ENCODE results near the gene ELMO1. TPM values are rescaled to one million over a fixed set of nuclear protein-coding genes. Genes with fewer than 3 reads are reported as not detected.
A peak's percentile ranks its signal among the peaks of the same experiment; 100 is the strongest.

Gene ELMO1
- total RNA-seq, 2 experiments from 2014 or later, result 72.8 to 75.3 TPM

GRCh38 chr7:37054624-37055241 is 393.9 kb downstream of the ELMO1 start:
- H3K27me3 Mint-ChIP-seq, result no peaks in the 10 kb centered on the region
- DNase-seq, result no peak
- intact Hi-C loops (cut with micrococcal nuclease), result no loop called here
- ChIA-PET CTCF (interaction anchor here (1.4 kb wide), 1 partner anchor 68 kb away, joined by 4 read pairs; no protein-coding TSS in a partner anchor), POLR2A (no interaction called here)
- no peaks in the 10 kb centered on the region for H3K4me1 Mint-ChIP-seq (ENCODE audit: low read depth)
- no peak overlapping the region for H3K27ac Mint-ChIP-seq
- no peak for TF ChIP-seq CTCF (IDR thresholded peaks at IDR 0.05)
- H3K36me3 Mint-ChIP-seq (ENCODE audit: low read depth), result peaks cover 19% of the 10 kb centered on the region
- H3K4me3 Mint-ChIP-seq, result no peak overlapping the region
- no peak for ATAC-seq
- no peaks in the 10 kb centered on the region for H3K9me3 Mint-ChIP-seq

- ATAC-seq (no peak), DNase-seq (peak; percentile 39)
- H3K4me1 Mint-ChIP-seq (ENCODE audit: low read depth), result peaks cover 4% of the 10 kb centered on the region
- no peaks in the 10 kb centered on the region for H3K9me3 Mint-ChIP-seq
- POLR2A ChIA-PET, result no interaction called here
- H3K36me3 Mint-ChIP-seq (ENCODE audit: low read depth), result peaks cover 20% of the 10 kb centered on the region
- no peak for TF ChIP-seq CTCF (IDR thresholded peaks at IDR 0.05)
- H3K4me3 Mint-ChIP-seq, result no peak overlapping the region
- no peaks in the 10 kb centered on the region for H3K27me3 Mint-ChIP-seq
- intact Hi-C loops (cut with micrococcal nuclease), result no loop called here
- no peak overlapping the region for H3K27ac Mint-ChIP-seq
- CTCF ChIA-PET, result no interaction called here
Observed at GRCh38 chr7:37052705-37053104, 396.0 kb downstream of the ELMO1 start.

DNA sequence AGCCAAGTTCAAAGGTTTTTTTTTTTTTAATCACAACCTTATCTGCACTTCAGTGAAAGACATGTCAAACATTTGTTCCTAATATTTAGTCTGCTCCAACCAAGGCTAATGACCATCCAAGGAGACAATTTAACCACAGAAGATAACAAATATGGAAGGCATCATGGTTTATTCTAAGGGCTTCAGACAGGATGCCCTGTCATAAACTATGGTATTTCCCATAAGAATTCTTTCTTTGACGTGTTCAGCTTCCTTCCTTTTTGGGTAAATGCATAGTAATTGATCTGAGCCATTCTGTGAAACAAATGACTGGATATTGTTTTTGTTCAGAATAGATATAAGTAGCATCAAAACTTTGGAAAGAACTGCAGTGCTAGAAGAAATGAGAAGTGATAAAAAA is 397.9 kb downstream of the ELMO1 start:
- intact Hi-C loops (cut with micrococcal nuclease), result no loop called here
- Mint-ChIP-seq H3K4me3 (no peak overlapping the region), H3K36me3 (ENCODE audit: low read depth) (peaks cover 9% of the 10 kb centered on the region), H3K27me3 (no peaks in the 10 kb centered on the region), H3K4me1 (ENCODE audit: low read depth) (peaks cover 14% of the 10 kb centered on the region), H3K9me3 (no peaks in the 10 kb centered on the region), H3K27ac (no peak overlapping the region)
- ATAC-seq (no peak), DNase-seq (no peak)
- no peak for TF ChIP-seq CTCF (IDR thresholded peaks at IDR 0.05)
- ChIA-PET CTCF (no interaction called here), POLR2A (no interaction called here)

DNA sequence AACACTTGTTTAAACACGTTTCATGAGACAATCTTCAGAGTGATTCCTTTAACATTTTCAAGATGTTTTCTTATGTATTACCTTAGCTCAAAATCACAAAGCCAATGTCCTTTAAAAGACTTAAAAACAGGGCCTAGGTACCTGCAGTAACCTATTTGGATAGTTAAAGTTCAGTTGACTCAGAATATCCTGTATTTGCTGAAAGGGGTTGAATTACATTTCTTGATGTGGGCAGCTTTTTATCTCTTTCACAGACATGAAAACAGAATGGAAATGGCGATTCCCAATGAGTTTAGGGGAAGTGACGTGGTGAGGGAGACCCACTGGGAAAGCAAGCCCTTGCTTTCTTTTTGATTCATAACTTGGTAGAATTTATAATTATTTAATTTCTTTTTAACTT is 400.0 kb downstream of the ELMO1 start:
- Mint-ChIP-seq H3K27ac (no peak overlapping the region), H3K9me3 (no peaks in the 10 kb centered on the region), H3K4me1 (ENCODE audit: low read depth) (peaks cover 14% of the 10 kb centered on the region), H3K4me3 (no peak overlapping the region), H3K36me3 (ENCODE audit: low read depth) (peaks cover 5% of the 10 kb centered on the region), H3K27me3 (no peaks in the 10 kb centered on the region)
- POLR2A ChIA-PET, result no interaction called here
- no peak for TF ChIP-seq CTCF (IDR thresholded peaks at IDR 0.05)
- CTCF ChIA-PET, result no interaction called here
- intact Hi-C loops (cut with micrococcal nuclease), result no loop called here
- no peak for DNase-seq
- no peak for ATAC-seq

DNA sequence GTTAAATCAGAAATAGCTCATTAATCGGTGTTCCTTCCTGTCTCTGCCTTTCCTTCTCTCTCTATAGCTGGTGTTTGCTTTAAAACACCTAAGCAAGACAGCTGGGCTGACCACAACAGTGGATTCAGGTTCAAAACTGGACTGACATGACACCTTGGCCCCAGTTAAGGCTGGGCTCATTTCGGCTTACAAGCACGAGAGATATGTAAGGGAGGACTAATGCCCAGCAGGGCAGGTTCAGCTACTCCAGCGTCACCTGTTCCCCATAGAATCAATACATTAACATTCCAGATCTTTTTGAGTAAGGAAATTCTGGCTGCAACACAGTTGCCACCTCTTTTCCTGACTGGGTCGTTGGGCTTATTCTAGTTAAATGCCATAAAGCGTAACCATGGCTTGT is 401.4 kb downstream of the ELMO1 start:
- H3K27ac Mint-ChIP-seq, result no peak overlapping the region
- no peak for ATAC-seq
- no peak for TF ChIP-seq CTCF (IDR thresholded peaks at IDR 0.05)
- no peak overlapping the region for H3K4me3 Mint-ChIP-seq
- peaks cover 14% of the 10 kb centered on the region for H3K36me3 Mint-ChIP-seq (ENCODE audit: low read depth)
- intact Hi-C loops (cut with micrococcal nuclease), result no loop called here
- no peak for DNase-seq
- H3K27me3 Mint-ChIP-seq, result no peaks in the 10 kb centered on the region
- peaks cover 3% of the 10 kb centered on the region for H3K9me3 Mint-ChIP-seq
- POLR2A ChIA-PET, result no interaction called here
- CTCF ChIA-PET, result no interaction called here
- H3K4me1 Mint-ChIP-seq (ENCODE audit: low read depth), result peaks cover 14% of the 10 kb centered on the region
